ENCODE measurements around the gene LRTM1.

DNA sequence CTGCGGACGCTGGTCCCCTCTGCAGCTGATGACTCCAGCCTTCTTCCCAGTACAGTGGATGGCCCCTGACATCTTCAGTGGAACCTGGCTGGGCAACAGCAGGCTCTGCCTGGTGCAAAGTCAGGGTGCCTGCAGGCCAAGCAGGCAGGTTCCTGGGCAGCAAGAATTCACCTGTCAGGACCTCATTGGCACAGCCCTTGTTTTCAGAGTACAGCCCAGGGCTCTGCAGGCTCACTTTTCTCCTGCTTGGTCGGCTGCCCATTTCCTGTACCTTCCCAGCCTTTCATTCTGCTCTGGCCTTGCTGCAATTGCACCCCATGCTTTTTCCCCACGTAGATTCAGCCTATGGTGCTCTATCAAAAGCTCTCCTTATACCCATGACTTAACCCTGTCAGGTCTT is 56.0 kb downstream of the LRTM1 start:
- TF ChIP-seq EZH2 (IDR thresholded peaks at IDR 0.05; ENCODE audit: borderline replicate concordance, low read depth, low read length, severe bottlenecking) (no peak), FOS (IDR thresholded peaks at IDR 0.05; ENCODE audit: borderline replicate concordance, insufficient read depth, low read length) (no peak)
- TF ChIP-seq, protein P1, sequence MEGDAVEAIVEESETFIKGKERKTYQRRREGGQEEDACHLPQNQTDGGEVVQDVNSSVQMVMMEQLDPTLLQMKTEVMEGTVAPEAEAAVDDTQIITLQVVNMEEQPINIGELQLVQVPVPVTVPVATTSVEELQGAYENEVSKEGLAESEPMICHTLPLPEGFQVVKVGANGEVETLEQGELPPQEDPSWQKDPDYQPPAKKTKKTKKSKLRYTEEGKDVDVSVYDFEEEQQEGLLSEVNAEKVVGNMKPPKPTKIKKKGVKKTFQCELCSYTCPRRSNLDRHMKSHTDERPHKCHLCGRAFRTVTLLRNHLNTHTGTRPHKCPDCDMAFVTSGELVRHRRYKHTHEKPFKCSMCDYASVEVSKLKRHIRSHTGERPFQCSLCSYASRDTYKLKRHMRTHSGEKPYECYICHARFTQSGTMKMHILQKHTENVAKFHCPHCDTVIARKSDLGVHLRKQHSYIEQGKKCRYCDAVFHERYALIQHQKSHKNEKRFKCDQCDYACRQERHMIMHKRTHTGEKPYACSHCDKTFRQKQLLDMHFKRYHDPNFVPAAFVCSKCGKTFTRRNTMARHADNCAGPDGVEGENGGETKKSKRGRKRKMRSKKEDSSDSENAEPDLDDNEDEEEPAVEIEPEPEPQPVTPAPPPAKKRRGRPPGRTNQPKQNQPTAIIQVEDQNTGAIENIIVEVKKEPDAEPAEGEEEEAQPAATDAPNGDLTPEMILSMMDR (IDR thresholded peaks at IDR 0.05; ENCODE audit: extremely low read depth in 1 of 2, insufficient read depth in 1 of 2, low read depth in 1 of 2, low read length in 2 of 2): no peak
